Keratinocyte (primary cell): ENCODE results near the gene BCHE.

ENCODE experiments used
- EZH2 ChIP-seq: IDR thresholded peaks from one replicate; pipeline ENCODE4 v1.6.1; 2012; ENCODE audit warnings: inconsistent platforms, mild to moderate bottlenecking, low read length, moderate library complexity
- TF ChIP-seq, protein P1 (sequence below), 3 experiments: IDR thresholded peaks in 1 of 3; conservative IDR thresholded peaks in 1 of 3; optimal IDR thresholded peaks in 1 of 3; 2 replicates in 2 of 3; 3 replicates in 1 of 3; pipeline versions ENCODE3 to v1.5.1; 2011; ENCODE audit warnings: low read length in 3 of 3, mild to moderate bottlenecking in 3 of 3, moderate library complexity in 2 of 3, control low read depth in 1 of 3, inconsistent platforms in 1 of 3; ENCODE audit not compliant: insufficient read depth in 2 of 3; ENCODE audit errors: extremely low read depth in 1 of 3

DNA sequence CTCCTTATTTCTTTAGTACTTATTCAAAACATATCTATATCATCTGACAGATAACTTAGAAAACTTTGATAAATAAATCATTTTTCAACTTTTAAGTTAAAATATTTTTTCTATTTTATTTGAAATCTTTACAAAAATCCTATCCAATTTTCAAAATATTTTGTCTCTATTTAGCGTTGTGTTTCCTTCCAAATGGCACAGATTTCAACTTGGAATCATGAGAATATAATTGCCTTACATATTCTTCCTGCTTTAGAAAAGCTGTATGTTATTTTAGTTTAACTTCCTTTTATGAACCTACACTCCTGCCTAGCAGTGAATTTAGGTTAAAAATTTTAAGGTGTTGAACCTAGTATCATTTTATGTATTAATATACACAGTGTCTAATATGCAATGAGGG, 38.2 kb downstream of the BCHE start:
- TF ChIP-seq, protein P1, sequence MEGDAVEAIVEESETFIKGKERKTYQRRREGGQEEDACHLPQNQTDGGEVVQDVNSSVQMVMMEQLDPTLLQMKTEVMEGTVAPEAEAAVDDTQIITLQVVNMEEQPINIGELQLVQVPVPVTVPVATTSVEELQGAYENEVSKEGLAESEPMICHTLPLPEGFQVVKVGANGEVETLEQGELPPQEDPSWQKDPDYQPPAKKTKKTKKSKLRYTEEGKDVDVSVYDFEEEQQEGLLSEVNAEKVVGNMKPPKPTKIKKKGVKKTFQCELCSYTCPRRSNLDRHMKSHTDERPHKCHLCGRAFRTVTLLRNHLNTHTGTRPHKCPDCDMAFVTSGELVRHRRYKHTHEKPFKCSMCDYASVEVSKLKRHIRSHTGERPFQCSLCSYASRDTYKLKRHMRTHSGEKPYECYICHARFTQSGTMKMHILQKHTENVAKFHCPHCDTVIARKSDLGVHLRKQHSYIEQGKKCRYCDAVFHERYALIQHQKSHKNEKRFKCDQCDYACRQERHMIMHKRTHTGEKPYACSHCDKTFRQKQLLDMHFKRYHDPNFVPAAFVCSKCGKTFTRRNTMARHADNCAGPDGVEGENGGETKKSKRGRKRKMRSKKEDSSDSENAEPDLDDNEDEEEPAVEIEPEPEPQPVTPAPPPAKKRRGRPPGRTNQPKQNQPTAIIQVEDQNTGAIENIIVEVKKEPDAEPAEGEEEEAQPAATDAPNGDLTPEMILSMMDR (optimal IDR thresholded peaks at IDR 0.05 in 1 of 3, IDR thresholded peaks at IDR 0.05 in 1 of 3, conservative IDR thresholded peaks at IDR 0.05 in 1 of 3; ENCODE audit: extremely low read depth in 1 of 3, insufficient read depth in 2 of 3, low read length in 3 of 3) = no peak
- TF ChIP-seq EZH2 = no peak
